DMS 273 (cell line): ENCODE data around the gene GHRH.

Experiments used
- DNase-seq: peaks from one replicate; lab custom pipeline; 2025; ENCODE audit not compliant: unreplicated experiment; lab: John Stamatoyannopoulos, UW

GHRH gene

GRCh38 chr20:37263686-37264085 is 2.1 kb upstream of the GHRH start:
- DNase-seq, result no peak

- DNase-seq, result no peak
These were observed 891 bp upstream of the GHRH start for GRCh38 chr20:37262505-37262904.

GRCh38 chr20:37260923-37261322 is 691 bp downstream of the GHRH start:
- DNase-seq, result no peak

- DNase-seq, result no peak
These were observed 1.7 kb downstream of the GHRH start for GRCh38 chr20:37259865-37260264.

- no peak for DNase-seq
These were observed 2.6 kb downstream of the GHRH start for GRCh38 chr20:37259031-37259430.

- DNase-seq, result peak; percentile 21
These were observed 3.6 kb downstream of the GHRH start for GRCh38 chr20:37257988-37258387.

GRCh38 chr20:37257530-37257929 is 4.1 kb downstream of the GHRH start:
- DNase-seq, result no peak

- DNase-seq, result no peak
These were observed 5.3 kb downstream of the GHRH start for GRCh38 chr20:37256286-37256685.

- DNase-seq, result no peak
These were observed 7.3 kb downstream of the GHRH start for GRCh38 chr20:37254114-37254878.

- no peak for DNase-seq
These were observed 8.5 kb downstream of the GHRH start for GRCh38 chr20:37253087-37253486.

GRCh38 chr20:37251825-37252477 is 9.7 kb downstream of the GHRH start:
- DNase-seq, result no peak

GRCh38 chr20:37249304-37249703 is 12.3 kb downstream of the GHRH start:
- DNase-seq, result no peak

GRCh38 chr20:37247547-37247946 is 14.1 kb downstream of the GHRH start:
- DNase-seq, result no peak

GRCh38 chr20:37246736-37247135 is 14.9 kb downstream of the GHRH start:
- no peak for DNase-seq

GRCh38 chr20:37245216-37246150 is 16.1 kb downstream of the GHRH start:
- DNase-seq, result no peak

- DNase-seq, result no peak
These were observed 17.0 kb downstream of the GHRH start for GRCh38 chr20:37244572-37244957.

- peak; percentile 20 for DNase-seq
These were observed 17.6 kb downstream of the GHRH start for GRCh38 chr20:37243937-37244571.

- peak; percentile 18 for DNase-seq
These were observed 18.3 kb downstream of the GHRH start for GRCh38 chr20:37243076-37243936.

GRCh38 chr20:37242503-37242902 is 19.1 kb downstream of the GHRH start:
- no peak for DNase-seq
